ENCODE results near the gene WDR74. TPM values are rescaled to one million over a fixed set of nuclear protein-coding genes. Genes with fewer than 3 reads are reported as not detected.
A peak's percentile ranks its signal among the peaks of the same experiment; 100 is the strongest.

WDR74 gene
- total and polyA plus RNA-seq, 9 of the 15 experiments (the other 6 are each of a cell fraction or from before 2014, with no cell fraction given): 32.7 to 210 (median 114) TPM

DNA sequence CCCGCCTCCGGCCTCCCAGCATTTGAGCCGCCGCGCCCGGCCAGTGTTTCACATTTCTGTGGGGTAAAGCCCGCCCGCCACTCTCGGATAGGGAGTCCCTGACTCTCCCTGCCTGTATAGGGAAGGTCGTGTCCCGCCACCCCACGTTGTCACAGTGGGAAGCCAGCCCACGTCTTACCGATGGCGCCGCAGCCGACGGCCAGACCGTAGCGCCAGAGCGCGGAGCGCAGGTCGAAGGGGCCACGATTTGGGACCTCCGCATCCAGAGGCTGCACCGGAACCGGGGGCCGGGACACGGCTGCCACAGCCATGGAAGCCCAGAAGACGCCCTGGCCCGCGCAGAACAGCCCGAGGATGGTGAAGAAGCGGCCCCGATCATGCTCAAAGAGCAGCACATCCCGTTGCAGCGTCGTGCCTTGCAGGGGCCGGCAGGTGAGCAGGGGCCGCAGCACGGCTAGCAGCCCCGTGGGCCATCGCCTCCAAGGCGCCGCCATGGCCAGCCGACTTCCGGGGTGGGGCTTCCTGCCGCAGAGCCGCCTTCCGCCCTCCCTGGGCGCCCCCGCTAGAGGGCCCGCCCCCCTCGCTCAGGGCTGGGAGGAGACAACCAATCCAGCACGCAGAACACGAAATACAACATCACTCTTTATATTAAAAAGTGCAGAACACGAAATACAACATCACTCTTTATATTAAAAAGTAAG, 47.7 kb downstream of the WDR74 start, which contains the start of gene TMEM223 (continued):
- TF ChIP-seq HINFP (tag; conservative IDR thresholded peaks at IDR 0.05; ENCODE audit: low read depth) (no peak), ZBTB43 (CRISPR knock-in tag; IDR thresholded peaks at IDR 0.05) (no peak), ZNF766 (CRISPR knock-in tag; conservative IDR thresholded peaks at IDR 0.05) (no peak), POLR2B (IDR thresholded peaks at IDR 0.05; ENCODE audit: low read depth, partially characterized antibody) (peak; percentile 92), FOSL1 (tag; conservative IDR thresholded peaks at IDR 0.05) (no peak), MEF2A (IDR thresholded peaks at IDR 0.05; ENCODE audit: control insufficient read depth, low read depth, low read length) (no peak), SIN3A (IDR thresholded peaks at IDR 0.05; ENCODE audit: borderline replicate concordance in 2 of 2, control insufficient read depth in 1 of 2, low read depth in 2 of 2, low read length in 2 of 2) (peak; percentile 86 to 94; a peak in 3 of 4 replicates), ZNF232 (CRISPR knock-in tag; IDR thresholded peaks at IDR 0.05) (0 out of 2 replicates have a peak, but pooled peaks have one; percentile 71), CAMTA2 (CRISPR knock-in tag; conservative IDR thresholded peaks at IDR 0.05) (no peak; the same call in 1 of the 2 replicates), MTA3 (IDR thresholded peaks at IDR 0.05; ENCODE audit: borderline replicate concordance) (peak; percentile 39; the same call in 1 of the 2 replicates), U2AF2 (optimal IDR thresholded peaks at IDR 0.05; ENCODE audit: low read depth, low read length) (no peak), ZNF384 (IDR thresholded peaks at IDR 0.05; ENCODE audit: low read depth, low read length) (no peak), ZBTB8A (IDR thresholded peaks at IDR 0.05; ENCODE audit: partially characterized antibody) (no peak)
- TF ChIP-seq, protein P1, sequence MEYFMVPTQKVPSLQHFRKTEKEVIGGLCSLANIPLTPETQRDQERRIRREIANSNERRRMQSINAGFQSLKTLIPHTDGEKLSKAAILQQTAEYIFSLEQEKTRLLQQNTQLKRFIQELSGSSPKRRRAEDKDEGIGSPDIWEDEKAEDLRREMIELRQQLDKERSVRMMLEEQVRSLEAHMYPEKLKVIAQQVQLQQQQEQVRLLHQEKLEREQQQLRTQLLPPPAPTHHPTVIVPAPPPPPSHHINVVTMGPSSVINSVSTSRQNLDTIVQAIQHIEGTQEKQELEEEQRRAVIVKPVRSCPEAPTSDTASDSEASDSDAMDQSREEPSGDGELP (CRISPR knock-in tag; IDR thresholded peaks at IDR 0.05; ENCODE audit: borderline replicate concordance): peak; percentile 78; the same call in 1 of the 2 replicates
- TF ChIP-seq, protein P2, sequence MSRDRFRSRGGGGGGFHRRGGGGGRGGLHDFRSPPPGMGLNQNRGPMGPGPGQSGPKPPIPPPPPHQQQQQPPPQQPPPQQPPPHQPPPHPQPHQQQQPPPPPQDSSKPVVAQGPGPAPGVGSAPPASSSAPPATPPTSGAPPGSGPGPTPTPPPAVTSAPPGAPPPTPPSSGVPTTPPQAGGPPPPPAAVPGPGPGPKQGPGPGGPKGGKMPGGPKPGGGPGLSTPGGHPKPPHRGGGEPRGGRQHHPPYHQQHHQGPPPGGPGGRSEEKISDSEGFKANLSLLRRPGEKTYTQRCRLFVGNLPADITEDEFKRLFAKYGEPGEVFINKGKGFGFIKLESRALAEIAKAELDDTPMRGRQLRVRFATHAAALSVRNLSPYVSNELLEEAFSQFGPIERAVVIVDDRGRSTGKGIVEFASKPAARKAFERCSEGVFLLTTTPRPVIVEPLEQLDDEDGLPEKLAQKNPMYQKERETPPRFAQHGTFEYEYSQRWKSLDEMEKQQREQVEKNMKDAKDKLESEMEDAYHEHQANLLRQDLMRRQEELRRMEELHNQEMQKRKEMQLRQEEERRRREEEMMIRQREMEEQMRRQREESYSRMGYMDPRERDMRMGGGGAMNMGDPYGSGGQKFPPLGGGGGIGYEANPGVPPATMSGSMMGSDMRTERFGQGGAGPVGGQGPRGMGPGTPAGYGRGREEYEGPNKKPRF (IDR thresholded peaks at IDR 0.05; ENCODE audit: low read depth, low read length): no peak
- TF ChIP-seq, protein P3, sequence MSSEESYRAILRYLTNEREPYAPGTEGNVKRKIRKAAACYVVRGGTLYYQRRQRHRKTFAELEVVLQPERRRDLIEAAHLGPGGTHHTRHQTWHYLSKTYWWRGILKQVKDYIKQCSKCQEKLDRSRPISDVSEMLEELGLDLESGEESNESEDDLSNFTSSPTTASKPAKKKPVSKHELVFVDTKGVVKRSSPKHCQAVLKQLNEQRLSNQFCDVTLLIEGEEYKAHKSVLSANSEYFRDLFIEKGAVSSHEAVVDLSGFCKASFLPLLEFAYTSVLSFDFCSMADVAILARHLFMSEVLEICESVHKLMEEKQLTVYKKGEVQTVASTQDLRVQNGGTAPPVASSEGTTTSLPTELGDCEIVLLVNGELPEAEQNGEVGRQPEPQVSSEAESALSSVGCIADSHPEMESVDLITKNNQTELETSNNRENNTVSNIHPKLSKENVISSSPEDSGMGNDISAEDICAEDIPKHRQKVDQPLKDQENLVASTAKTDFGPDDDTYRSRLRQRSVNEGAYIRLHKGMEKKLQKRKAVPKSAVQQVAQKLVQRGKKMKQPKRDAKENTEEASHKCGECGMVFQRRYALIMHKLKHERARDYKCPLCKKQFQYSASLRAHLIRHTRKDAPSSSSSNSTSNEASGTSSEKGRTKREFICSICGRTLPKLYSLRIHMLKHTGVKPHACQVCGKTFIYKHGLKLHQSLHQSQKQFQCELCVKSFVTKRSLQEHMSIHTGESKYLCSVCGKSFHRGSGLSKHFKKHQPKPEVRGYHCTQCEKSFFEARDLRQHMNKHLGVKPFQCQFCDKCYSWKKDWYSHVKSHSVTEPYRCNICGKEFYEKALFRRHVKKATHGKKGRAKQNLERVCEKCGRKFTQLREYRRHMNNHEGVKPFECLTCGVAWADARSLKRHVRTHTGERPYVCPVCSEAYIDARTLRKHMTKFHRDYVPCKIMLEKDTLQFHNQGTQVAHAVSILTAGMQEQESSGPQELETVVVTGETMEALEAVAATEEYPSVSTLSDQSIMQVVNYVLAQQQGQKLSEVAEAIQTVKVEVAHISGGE (CRISPR knock-in tag; IDR thresholded peaks at IDR 0.05): peak in 2 of 3 experiments; percentile 48 to 61; a peak in 2 of 6 replicates

Data from K562 (cell line).